Smooth muscle cell (in vitro differentiated cells): ENCODE data around the gene ACTR6. TPM values are rescaled to one million over a fixed set of nuclear protein-coding genes. Genes with fewer than 3 reads are reported as not detected.

Experiments used
- DNase-seq: peaks from one replicate; lab custom pipeline; 2025; ENCODE audit not compliant: unreplicated experiment; lab: John Stamatoyannopoulos, UW
- H2AFZ ChIP-seq: fragments of 200-600 bp; sonication (generic); 2 replicates; pipeline ENCODE4 v1.6.0; 2016; ENCODE audit warnings: antibody characterized with exemption, low read depth, mild to moderate bottlenecking
- H3F3A ChIP-seq: fragments of 200-600 bp; sonication (generic); 2 replicates; pipeline ENCODE4 v1.6.0; 2017; ENCODE audit warnings: antibody characterized with exemption, low read depth
- H3K27ac ChIP-seq: fragments of 200-600 bp; sonication (generic); 2 replicates; pipeline ENCODE4 v1.5.1; 2016; ENCODE audit warnings: low read depth, mild to moderate bottlenecking
- H3K27me3 ChIP-seq: fragments of 200-600 bp; sonication (generic); 2 replicates; pipeline ENCODE4 v1.6.1; 2016; ENCODE audit warnings: low read depth, mild to moderate bottlenecking
- H3K36me3 ChIP-seq: fragments of 200-600 bp; sonication (generic); 2 replicates; pipeline ENCODE4 v1.5.1; 2016; ENCODE audit warnings: low read depth
- H3K4me1 ChIP-seq: fragments of 200-600 bp; sonication (generic); 2 replicates; pipeline ENCODE4 v1.5.1; 2016; ENCODE audit warnings: low read depth
- H3K4me2 ChIP-seq: fragments of 200-600 bp; sonication (generic); 2 replicates; pipeline ENCODE4 v1.6.0; 2016; ENCODE audit warnings: mild to moderate bottlenecking
- H3K4me3 ChIP-seq: fragments of 200-600 bp; sonication (generic); 2 replicates; pipeline ENCODE4 v1.5.1; 2016; ENCODE audit warnings: mild to moderate bottlenecking
- H3K79me2 ChIP-seq: fragments of 200-600 bp; sonication (generic); 2 replicates; pipeline ENCODE4 v1.6.0; 2016; ENCODE audit warnings: low read depth, mild to moderate bottlenecking
- H3K9ac ChIP-seq: fragments of 200-600 bp; sonication (generic); 2 replicates; pipeline ENCODE4 v1.6.0; 2016; ENCODE audit warnings: low read depth
- H3K9me3 ChIP-seq: fragments of 200-600 bp; sonication (generic); replicated peaks from 2 replicates; pipeline ENCODE4 v1.5.1; 2016; ENCODE audit warnings: low read depth
- H4K20me1 ChIP-seq: fragments of 200-600 bp; sonication (generic); 2 replicates; pipeline ENCODE4 v1.6.0; 2016; ENCODE audit warnings: low read depth
- WGBS: methylation state at CpG from one replicate; pipeline ENCODE4 v1.1.7; 2016; ENCODE audit warnings: low lambda C conversion rate; 5-methylcytosine and 5-hydroxymethylcytosine counted together
- polyA plus RNA-seq: library from polyadenylated mRNA; unstranded; fragments of >200 nt; fragmentation: Nextera tagmentation; extraction: Ambion mirVana; gene quantifications from 2 replicates; pipeline ENCODE4 v1.2.1, GENCODE V29; 2016
- total RNA-seq: library from RNA; depleted of rRNA; stranded (reverse); fragments of >200 nt; gene quantifications from 2 replicates; pipeline ENCODE4 v1.2.3, GENCODE V29; 2014
- TF ChIP-seq, protein P1 (sequence below): fragments of 200-600 bp; sonication (generic); IDR thresholded peaks from 2 replicates; pipeline ENCODE4 v1.5.1; 2017; ENCODE audit warnings: borderline replicate concordance, mild to moderate bottlenecking, antibody characterized with exemption; ENCODE audit not compliant: insufficient read depth, poor library complexity, severe bottlenecking

Gene ACTR6
- total and polyA plus RNA-seq, 2 experiments from 2014 or later, result 21.7 to 27.3 TPM

GRCh38 chr12:100158535-100158934 lies 42.1 kb upstream of the ACTR6 start:
- H3K4me1 ChIP-seq, result no peaks in the 10 kb centered on the region
- no peak overlapping the region for H3K9ac ChIP-seq
- no peaks in the 10 kb centered on the region for H3K27me3 ChIP-seq
- H3K79me2 ChIP-seq, result no peaks in the 10 kb centered on the region
- no peaks in the 10 kb centered on the region for H3K36me3 ChIP-seq
- no peak overlapping the region for H2AFZ ChIP-seq
- TF ChIP-seq, protein P1, sequence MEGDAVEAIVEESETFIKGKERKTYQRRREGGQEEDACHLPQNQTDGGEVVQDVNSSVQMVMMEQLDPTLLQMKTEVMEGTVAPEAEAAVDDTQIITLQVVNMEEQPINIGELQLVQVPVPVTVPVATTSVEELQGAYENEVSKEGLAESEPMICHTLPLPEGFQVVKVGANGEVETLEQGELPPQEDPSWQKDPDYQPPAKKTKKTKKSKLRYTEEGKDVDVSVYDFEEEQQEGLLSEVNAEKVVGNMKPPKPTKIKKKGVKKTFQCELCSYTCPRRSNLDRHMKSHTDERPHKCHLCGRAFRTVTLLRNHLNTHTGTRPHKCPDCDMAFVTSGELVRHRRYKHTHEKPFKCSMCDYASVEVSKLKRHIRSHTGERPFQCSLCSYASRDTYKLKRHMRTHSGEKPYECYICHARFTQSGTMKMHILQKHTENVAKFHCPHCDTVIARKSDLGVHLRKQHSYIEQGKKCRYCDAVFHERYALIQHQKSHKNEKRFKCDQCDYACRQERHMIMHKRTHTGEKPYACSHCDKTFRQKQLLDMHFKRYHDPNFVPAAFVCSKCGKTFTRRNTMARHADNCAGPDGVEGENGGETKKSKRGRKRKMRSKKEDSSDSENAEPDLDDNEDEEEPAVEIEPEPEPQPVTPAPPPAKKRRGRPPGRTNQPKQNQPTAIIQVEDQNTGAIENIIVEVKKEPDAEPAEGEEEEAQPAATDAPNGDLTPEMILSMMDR, result no peak
- H3K4me3 ChIP-seq, result no peak overlapping the region
- no peaks in the 10 kb centered on the region for H3F3A ChIP-seq
- no peak overlapping the region for H3K4me2 ChIP-seq
- no peaks in the 10 kb centered on the region for H4K20me1 ChIP-seq
- WGBS, result 86% methylated on average over 4 of the region's 4 CpGs
- DNase-seq, result no peak
- no peaks in the 10 kb centered on the region for H3K9me3 ChIP-seq
- no peak overlapping the region for H3K27ac ChIP-seq

DNA sequence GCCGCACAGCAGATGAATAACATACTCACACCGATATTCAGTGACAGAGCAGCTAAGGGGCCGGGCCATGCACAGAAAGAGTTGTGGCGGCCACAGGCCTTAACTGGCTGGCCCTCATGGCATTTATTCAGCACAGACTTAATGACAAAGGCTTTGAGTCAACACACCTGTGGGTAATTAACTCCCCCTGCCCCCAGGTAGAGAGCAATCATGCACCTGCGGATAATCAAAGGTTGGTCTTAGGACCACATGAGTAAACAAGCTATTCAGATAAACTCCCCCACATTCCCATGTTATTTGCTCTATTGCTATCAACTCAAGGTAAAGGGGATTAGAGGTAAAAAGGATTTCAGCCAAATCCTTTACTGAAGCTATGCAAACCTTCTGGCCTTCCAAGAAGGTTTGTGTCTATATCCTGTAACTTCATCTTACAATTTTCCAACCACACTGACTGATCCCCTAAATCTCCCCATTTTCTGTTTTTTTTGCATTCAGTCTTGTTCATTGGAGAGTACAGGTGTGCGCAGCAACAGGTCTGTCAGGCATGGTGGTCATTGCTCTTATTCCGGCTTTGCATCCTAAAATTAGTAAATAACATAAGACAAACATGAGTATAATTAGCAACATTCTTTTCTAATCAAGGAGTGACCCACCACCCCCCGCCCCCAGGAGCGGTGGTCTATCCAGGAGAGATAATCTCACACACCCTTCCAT lies 41.1 kb upstream of the ACTR6 start:
- H3K4me3 ChIP-seq, result no peak overlapping the region
- 95% methylated on average over 9 of the region's 9 CpGs for WGBS
- no peak for DNase-seq

GRCh38 chr12:100163416-100164152 lies 37.0 kb upstream of the ACTR6 start:
- Histone ChIP-seq H3F3A (no peaks in the 10 kb centered on the region), H3K9me3 (no peaks in the 10 kb centered on the region), H3K36me3 (no peaks in the 10 kb centered on the region), H3K79me2 (no peaks in the 10 kb centered on the region), H3K4me2 (peak overlapping the region; percentile 85), H3K27me3 (no peaks in the 10 kb centered on the region), H3K4me3 (peak overlapping the region; percentile 48), H2AFZ (peak overlapping the region; percentile 58), H4K20me1 (no peaks in the 10 kb centered on the region), H3K27ac (no peak overlapping the region), H3K9ac (no peak overlapping the region), H3K4me1 (peaks cover 4% of the 10 kb centered on the region)
- TF ChIP-seq, protein P1, result no peak
- WGBS, result under 1% methylated on average over 16 of the region's 16 CpGs
- peak; percentile 20 for DNase-seq

More for the DNA sequence above, 41.1 kb upstream of the ACTR6 start:
- H3K36me3 ChIP-seq, result no peaks in the 10 kb centered on the region
- H2AFZ ChIP-seq, result no peak overlapping the region
- TF ChIP-seq, protein P1, result no peak
- H3K27me3 ChIP-seq, result no peaks in the 10 kb centered on the region
- peaks cover 4% of the 10 kb centered on the region for H3K4me1 ChIP-seq
- H3K9ac ChIP-seq, result no peak overlapping the region
- no peak overlapping the region for H3K27ac ChIP-seq
- no peak overlapping the region for H3K4me2 ChIP-seq
- no peaks in the 10 kb centered on the region for H3K79me2 ChIP-seq
- no peaks in the 10 kb centered on the region for H4K20me1 ChIP-seq
- no peaks in the 10 kb centered on the region for H3K9me3 ChIP-seq
- no peaks in the 10 kb centered on the region for H3F3A ChIP-seq
